Upper lobe of left lung (tissue), 4 donors: ENCODE data around the gene PHF20.

ENCODE experiments used
- CTCF ChIP-seq, 6 experiments: fragments of 450-650 bp in 4 of 6; fragments of 200-600 bp in 2 of 6; sonication (generic) in 2 of 6; IDR thresholded peaks; one replicate each; pipeline ENCODE4 v1.5.1; 2016 to 2019; ENCODE audit warnings: antibody characterized with exemption in 6 of 6
- EP300 ChIP-seq, 4 donors: sonication (generic); formaldehyde crosslinking; IDR thresholded peaks; one replicate each; pipeline ENCODE4 v1.5.1; 2017; ENCODE audit warnings: antibody characterized with exemption in 4 of 4, control low read depth in 2 of 4
- POLR2A ChIP-seq, 4 donors: fragments of 450-650 bp; IDR thresholded peaks; one replicate each; pipeline ENCODE4 v1.5.1; 2016 to 2017; ENCODE audit warnings: antibody characterized with exemption in 4 of 4, mild to moderate bottlenecking in 2 of 4

- no peak for TF ChIP-seq POLR2A (IDR thresholded peaks at IDR 0.05)
- TF ChIP-seq CTCF (IDR thresholded peaks at IDR 0.05) = no peak
- TF ChIP-seq EP300 (IDR thresholded peaks at IDR 0.05) = no peak
Observed at GRCh38 chr20:35963878-35964277, 192.1 kb downstream of the PHF20 start.
